ENCODE measurements around the gene SALL3. TPM values are rescaled to one million over a fixed set of nuclear protein-coding genes. Genes with fewer than 3 reads are reported as not detected.

SALL3 gene
- total RNA-seq, 3 donors from 2014 or later (not counting 1 experiment from before 2014, with no cell fraction given), result not detected

DNA sequence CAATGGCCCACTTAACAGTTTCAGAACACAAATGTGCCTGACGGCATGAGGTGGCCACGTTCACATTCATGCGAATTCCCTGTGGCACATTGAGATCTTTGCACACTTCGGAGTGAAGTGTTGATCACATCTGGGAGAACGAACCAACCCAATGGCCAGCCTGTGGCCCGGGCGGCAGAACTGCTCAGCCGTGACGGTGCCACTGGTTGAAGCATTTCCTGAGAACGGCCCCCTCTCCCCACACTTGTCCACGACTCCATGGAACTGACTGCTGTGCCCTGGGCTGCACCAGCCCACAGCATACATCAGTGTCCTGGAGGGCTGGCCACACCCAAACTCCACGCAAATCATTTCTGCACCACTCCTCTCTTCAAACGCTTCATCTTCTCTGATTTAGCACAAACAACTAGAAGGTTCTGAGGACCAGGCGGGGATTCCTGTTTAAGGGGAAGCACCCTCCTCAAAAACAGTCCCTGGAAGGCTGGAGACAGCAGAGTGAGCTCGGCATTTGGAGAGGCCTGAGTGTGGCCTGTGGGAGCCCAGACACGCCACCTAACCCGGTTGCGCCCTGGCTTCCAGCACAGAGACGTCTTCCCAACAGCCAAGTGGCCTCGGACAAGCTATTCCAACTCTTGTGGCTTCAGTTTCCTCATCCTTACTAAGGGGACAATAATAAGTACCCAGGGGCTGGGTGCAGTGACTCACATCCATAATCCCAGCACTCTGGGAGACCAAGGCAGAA lies 9.9 kb upstream of the SALL3 start:
- peaks cover 5% of the 10 kb centered on the region for H3K4me1 ChIP-seq (ENCODE audit: control insufficient read depth, insufficient read depth, low read length)
- H3K27me3 ChIP-seq (ENCODE audit: control insufficient read depth, insufficient read depth, low read length), result peaks cover 11% of the 10 kb centered on the region
- TF ChIP-seq CTCF (IDR thresholded peaks at IDR 0.05), result no peak
- H3K36me3 ChIP-seq (ENCODE audit: control insufficient read depth, insufficient read depth, low read length), result no peaks in the 10 kb centered on the region
- peaks cover 33 to 40% of the 10 kb centered on the region in 2 donors for H3K27me3 Mint-ChIP-seq (ENCODE audit: low read depth in 2 of 2)
- H3K27ac ChIP-seq (ENCODE audit: low read length), result no peak overlapping the region
- intact Hi-C loops (cut with micrococcal nuclease), result no loop called here
- no peaks in the 10 kb centered on the region for H3K36me3 Mint-ChIP-seq
- no peaks in the 10 kb centered on the region for H3K9me3 ChIP-seq (ENCODE audit: control insufficient read depth, insufficient read depth, low read length)
- H3K4me1 Mint-ChIP-seq, result no peaks in the 10 kb centered on the region
- DNase-seq (no peak), ATAC-seq (no peak)
- 88% methylated on average over 20 of the region's 20 CpGs for WGBS (ENCODE audit: insufficient coverage)
- no peaks in the 10 kb centered on the region for H3K9me3 Mint-ChIP-seq
- no peak overlapping the region for H3K27ac Mint-ChIP-seq
- H3K4me3 ChIP-seq (ENCODE audit: low read length), result no peak overlapping the region
- H3K4me3 Mint-ChIP-seq, result no peak overlapping the region

- peaks cover 19% of the 10 kb centered on the region for H3K27me3 ChIP-seq (ENCODE audit: control insufficient read depth, insufficient read depth, low read length)
- no peak overlapping the region for H3K27ac ChIP-seq (ENCODE audit: low read length)
- Mint-ChIP-seq H3K4me3 (no peak overlapping the region), H3K36me3 (no peaks in the 10 kb centered on the region), H3K4me1 (no peaks in the 10 kb centered on the region), H3K9me3 (no peaks in the 10 kb centered on the region), H3K27me3 (ENCODE audit: low read depth in 2 of 2) (peaks cover 40 to 51% of the 10 kb centered on the region in 2 donors), H3K27ac (no peak overlapping the region)
- 91% methylated on average over 12 of the region's 12 CpGs for WGBS (ENCODE audit: insufficient coverage)
- H3K36me3 ChIP-seq (ENCODE audit: control insufficient read depth, insufficient read depth, low read length), result no peaks in the 10 kb centered on the region
- DNase-seq (no peak), ATAC-seq (no peak)
- intact Hi-C loops (cut with micrococcal nuclease), result no loop called here
- TF ChIP-seq CTCF (IDR thresholded peaks at IDR 0.05), result no peak
- peaks cover 5% of the 10 kb centered on the region for H3K4me1 ChIP-seq (ENCODE audit: control insufficient read depth, insufficient read depth, low read length)
- H3K9me3 ChIP-seq (ENCODE audit: control insufficient read depth, insufficient read depth, low read length), result no peaks in the 10 kb centered on the region
- no peak overlapping the region for H3K4me3 ChIP-seq (ENCODE audit: low read length)
These were observed 8.8 kb upstream of the SALL3 start for GRCh38 chr18:78970774-78971333.

GRCh38 chr18:78971511-78972245 lies 7.9 kb upstream of the SALL3 start:
- H3K27me3 Mint-ChIP-seq (ENCODE audit: low read depth in 2 of 2), result peaks cover 47 to 59% of the 10 kb centered on the region in 2 donors
- Histone ChIP-seq H3K27ac (ENCODE audit: low read length) (no peak overlapping the region), H3K4me3 (ENCODE audit: low read length) (no peak overlapping the region), H3K9me3 (ENCODE audit: control insufficient read depth, insufficient read depth, low read length) (no peaks in the 10 kb centered on the region), H3K4me1 (ENCODE audit: control insufficient read depth, insufficient read depth, low read length) (peaks cover 5% of the 10 kb centered on the region), H3K27me3 (ENCODE audit: control insufficient read depth, insufficient read depth, low read length) (peaks cover 22% of the 10 kb centered on the region), H3K36me3 (ENCODE audit: control insufficient read depth, insufficient read depth, low read length) (no peaks in the 10 kb centered on the region)
- no peaks in the 10 kb centered on the region for H3K36me3 Mint-ChIP-seq
- ATAC-seq (no peak), DNase-seq (no peak)
- no peaks in the 10 kb centered on the region for H3K9me3 Mint-ChIP-seq
- no peak overlapping the region for H3K4me3 Mint-ChIP-seq
- intact Hi-C loops (cut with micrococcal nuclease), result no loop called here
- H3K27ac Mint-ChIP-seq, result no peak overlapping the region
- no peaks in the 10 kb centered on the region for H3K4me1 Mint-ChIP-seq
- no peak for TF ChIP-seq CTCF (IDR thresholded peaks at IDR 0.05)
- 80% methylated on average over 15 of the region's 15 CpGs for WGBS (ENCODE audit: insufficient coverage)
